Endodermal cell (in vitro differentiated cells): Measurements from ENCODE around the gene SMIM23. TPM values are rescaled to one million over a fixed set of nuclear protein-coding genes. Genes with fewer than 3 reads are reported as not detected.

Source experiments
- DNase-seq: peaks from one replicate; pipeline ENCODE4 v3.0.0-alpha.2; 2017
- H3K27ac ChIP-seq: 2 replicates; pipeline ENCODE4 v1.5.1; 2013; ENCODE audit warnings: mild to moderate bottlenecking, low read depth, low read length, moderate library complexity
- H3K27me3 ChIP-seq: 2 replicates; pipeline ENCODE4 v1.6.1; 2013; ENCODE audit warnings: mild to moderate bottlenecking, low read length, moderate library complexity; ENCODE audit not compliant: insufficient read depth, control insufficient read depth, poor library complexity, severe bottlenecking
- H3K36me3 ChIP-seq: 2 replicates; pipeline ENCODE4 v1.7.0; 2013; ENCODE audit warnings: mild to moderate bottlenecking, low read length, moderate library complexity; ENCODE audit not compliant: control insufficient read depth, insufficient read depth
- H3K4me1 ChIP-seq: one replicate; pipeline ENCODE4 v1.7.0; 2013; ENCODE audit warnings: low read length; ENCODE audit not compliant: control insufficient read depth, insufficient read depth
- H3K4me3 ChIP-seq: 2 replicates; pipeline ENCODE4 v1.5.1; 2013; ENCODE audit warnings: mild to moderate bottlenecking, low read length, moderate library complexity
- H3K9ac ChIP-seq: 2 replicates; pipeline ENCODE4 v1.6.1; 2013; ENCODE audit warnings: mild to moderate bottlenecking, low read length, moderate library complexity; ENCODE audit not compliant: poor library complexity, severe bottlenecking; ENCODE audit errors: extremely low read depth
- H3K9me3 ChIP-seq: 2 replicates; pipeline ENCODE4 v1.6.1; 2013; ENCODE audit warnings: mild to moderate bottlenecking, low read length, moderate library complexity; ENCODE audit not compliant: control insufficient read depth
- H3K27ac Mint-ChIP-seq: 2 replicates; pipeline ENCODE4 v1.8.0; 2020; ENCODE audit warnings: mixed read lengths
- H3K27me3 Mint-ChIP-seq: 2 replicates; pipeline ENCODE4 v1.8.0; 2021; ENCODE audit warnings: mild to moderate bottlenecking, mixed read lengths; ENCODE audit not compliant: insufficient read depth
- H3K36me3 Mint-ChIP-seq: 2 replicates; pipeline ENCODE4 v1.8.0; 2020; ENCODE audit warnings: low read depth, mixed read lengths
- H3K4me1 Mint-ChIP-seq: 2 replicates; pipeline ENCODE4 v1.8.0; 2020; ENCODE audit warnings: mixed read lengths
- H3K4me3 Mint-ChIP-seq: 2 replicates; pipeline ENCODE4 v1.8.0; 2020; ENCODE audit warnings: mild to moderate bottlenecking, moderate library complexity, mixed read lengths
- H3K9me3 Mint-ChIP-seq: 2 replicates; pipeline ENCODE4 v1.8.0; 2020; ENCODE audit warnings: mild to moderate bottlenecking, mixed read lengths
- CTCF ChIP-seq: fragments of 200-600 bp; sonication (generic); conservative IDR thresholded peaks from 2 replicates; pipeline ENCODE4 v1.5.0; 2021; ENCODE audit warnings: antibody characterized with exemption, mild to moderate bottlenecking
- WGBS, 2 experiments: methylation state at CpG; one replicate each; pipeline versions ENCODE4 v1.1.5 to v1.1.7; 2013; ENCODE audit warnings: missing lambda C conversion rate in 2 of 2, mixed read lengths in 1 of 2; ENCODE audit not compliant: insufficient coverage in 1 of 2, insufficient read length in 1 of 2; 5-methylcytosine and 5-hydroxymethylcytosine counted together
- total RNA-seq, 2 donors: library from RNA; stranded (reverse); fragmentation: NEBNext Ultra II Directional in 1 of 2; extraction: Animal tissue kit (Norgen Biotek cat#: 25700) in 1 of 2; gene quantifications; 2 replicates in 1 of 2; 3 replicates in 1 of 2; pipeline ENCODE4 v1.2.1, GENCODE V29; 2021

SMIM23 gene
- total RNA-seq, 2 donors from 2014 or later: not detected

DNA sequence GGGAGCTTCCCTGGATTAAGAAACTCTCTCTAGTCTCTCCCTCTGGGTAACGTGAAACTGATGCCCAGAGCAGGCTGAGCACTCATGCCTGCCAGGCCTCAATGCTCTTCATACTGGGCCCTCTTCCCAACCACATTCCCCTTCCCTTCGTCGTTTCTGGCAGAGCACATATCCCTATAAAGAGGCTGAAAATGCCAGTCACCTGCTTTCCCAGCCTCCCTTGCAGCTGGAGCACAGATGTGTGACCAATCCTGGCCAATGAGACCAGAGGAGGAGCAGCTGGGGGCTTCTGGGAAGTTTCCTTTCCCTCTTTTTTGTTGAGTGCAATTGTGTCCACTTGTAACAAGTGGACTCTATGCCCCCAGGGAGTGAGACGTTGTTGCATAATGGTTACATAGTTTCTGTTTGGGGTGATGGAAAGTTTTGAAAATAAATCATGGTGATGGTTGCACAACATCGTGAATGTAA is 30.2 kb upstream of the SMIM23 start:
- Histone ChIP-seq H3K4me1 (no peaks in the 10 kb centered on the region), H3K9me3 (no peaks in the 10 kb centered on the region), H3K27ac (no peak overlapping the region), H3K9ac (no peak overlapping the region), H3K4me3 (no peak overlapping the region), H3K36me3 (no peaks in the 10 kb centered on the region), H3K27me3 (no peaks in the 10 kb centered on the region)
- Mint-ChIP-seq H3K4me1 (peaks cover 3% of the 10 kb centered on the region), H3K27me3 (peaks cover 4% of the 10 kb centered on the region), H3K36me3 (no peaks in the 10 kb centered on the region), H3K27ac (no peak overlapping the region), H3K9me3 (no peaks in the 10 kb centered on the region), H3K4me3 (no peak overlapping the region)
- no peak for DNase-seq
- WGBS, 2 experiments: 88% methylated on average over 4 of the region's 5 CpGs; no CpG with 5 or more reads in 1 of the 2 experiments
- TF ChIP-seq CTCF: no peak

- DNase-seq: no peak
- Histone ChIP-seq H3K9ac (no peak overlapping the region), H3K27ac (no peak overlapping the region), H3K27me3 (no peaks in the 10 kb centered on the region), H3K4me1 (no peaks in the 10 kb centered on the region), H3K4me3 (no peak overlapping the region), H3K9me3 (no peaks in the 10 kb centered on the region), H3K36me3 (no peaks in the 10 kb centered on the region)
- Mint-ChIP-seq H3K4me3 (no peak overlapping the region), H3K27me3 (peaks cover 4% of the 10 kb centered on the region), H3K4me1 (peaks cover 3% of the 10 kb centered on the region), H3K36me3 (no peaks in the 10 kb centered on the region), H3K9me3 (no peaks in the 10 kb centered on the region), H3K27ac (no peak overlapping the region)
- TF ChIP-seq CTCF: no peak
- WGBS, 2 experiments: 78 to 85% methylated on average over 3 to 4 of the region's 4 CpGs
Observed at GRCh38 chr5:171757853-171758535, 27.6 kb upstream of the SMIM23 start.

DNA sequence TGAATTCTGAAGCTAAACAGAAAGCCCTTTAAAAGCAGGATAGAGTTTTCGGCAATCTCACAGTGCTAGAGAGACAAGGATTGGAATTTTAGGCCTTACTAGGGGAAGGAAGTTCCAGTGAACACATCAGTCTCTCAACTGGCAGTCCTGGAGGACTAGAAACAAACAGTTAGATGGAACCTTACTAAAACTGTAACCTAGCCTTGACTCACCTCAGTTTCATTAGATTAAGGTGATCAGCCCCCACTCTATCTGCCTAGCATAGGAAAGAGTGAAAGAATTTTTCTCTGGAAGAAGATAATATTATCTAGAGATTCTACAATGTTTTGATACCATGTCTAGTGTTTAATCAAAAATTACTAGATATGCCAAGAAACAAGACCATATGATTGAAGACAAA is 25.8 kb upstream of the SMIM23 start:
- Mint-ChIP-seq H3K27ac (no peak overlapping the region), H3K9me3 (no peaks in the 10 kb centered on the region), H3K4me3 (no peak overlapping the region), H3K27me3 (peaks cover 5% of the 10 kb centered on the region), H3K36me3 (no peaks in the 10 kb centered on the region), H3K4me1 (peaks cover 3% of the 10 kb centered on the region)
- Histone ChIP-seq H3K4me3 (no peak overlapping the region), H3K9me3 (no peaks in the 10 kb centered on the region), H3K9ac (no peak overlapping the region), H3K36me3 (no peaks in the 10 kb centered on the region), H3K27me3 (no peaks in the 10 kb centered on the region), H3K27ac (no peak overlapping the region), H3K4me1 (no peaks in the 10 kb centered on the region)
- DNase-seq: no peak
- no peak for TF ChIP-seq CTCF
- WGBS, 2 experiments: 71 to 90% methylated on average over 1 of the region's 1 CpG
